CD14-positive monocyte (primary cell): Measurements from ENCODE around the gene FAM20B. TPM values are rescaled to one million over a fixed set of nuclear protein-coding genes. Genes with fewer than 3 reads are reported as not detected.

Experiments used
- DNase-seq, 3 donors: peaks; one replicate each; pipeline ENCODE4 v3.0.0-alpha.2; 2011 to 2022
- H2AFZ ChIP-seq: 2 replicates; pipeline ENCODE4 v1.6.0; 2012; ENCODE audit warnings: mild to moderate bottlenecking, low read depth, low read length, inconsistent platforms; ENCODE audit not compliant: insufficient read depth, poor library complexity, severe bottlenecking
- H3K27ac ChIP-seq, 2 donors: 1 replicate in 1 of 2; 2 replicates in 1 of 2; pipeline ENCODE4 v1.5.1; 2012 to 2013; ENCODE audit warnings: low read length in 2 of 2, control low read depth in 1 of 2, inconsistent platforms in 1 of 2, low read depth in 1 of 2, mild to moderate bottlenecking in 1 of 2
- H3K27me3 ChIP-seq, 2 donors: one replicate each; pipeline versions ENCODE4 v1.6.0 to v1.6.1; 2011 to 2013; ENCODE audit warnings: low read length in 2 of 2; ENCODE audit not compliant: control insufficient read depth in 2 of 2, insufficient read depth in 2 of 2
- H3K36me3 ChIP-seq, 2 donors: replicated peaks in 1 of 2; 1 replicate in 1 of 2; 2 replicates in 1 of 2; pipeline versions ENCODE4 v1.5.1 to v1.6.1; 2012 to 2013; ENCODE audit warnings: low read length in 2 of 2, control low read depth in 1 of 2, inconsistent platforms in 1 of 2, mild to moderate bottlenecking in 1 of 2; ENCODE audit not compliant: insufficient read depth in 2 of 2, control insufficient read depth in 1 of 2
- H3K4me1 ChIP-seq, 2 donors: 1 replicate in 1 of 2; 2 replicates in 1 of 2; pipeline versions ENCODE4 v1.5.1 to v1.6.1; 2012 to 2013; ENCODE audit warnings: low read length in 2 of 2, control low read depth in 1 of 2, inconsistent platforms in 1 of 2, mild to moderate bottlenecking in 1 of 2, moderate library complexity in 1 of 2; ENCODE audit not compliant: insufficient read depth in 2 of 2, control insufficient read depth in 1 of 2
- H3K4me2 ChIP-seq: replicated peaks from 2 replicates; pipeline ENCODE3; 2012; ENCODE audit warnings: low read length, moderate library complexity, mild to moderate bottlenecking; ENCODE audit not compliant: poor library complexity, severe bottlenecking; ENCODE audit errors: extremely low read depth
- H3K4me3 ChIP-seq, 3 experiments: fragments of 200-600 bp in 1 of 3; sonication (generic) in 1 of 3; replicated peaks in 1 of 3; 1 replicate in 2 of 3; 2 replicates in 1 of 3; pipeline ENCODE4 v1.5.1; 2011 to 2013; ENCODE audit warnings: low read length in 3 of 3, mild to moderate bottlenecking in 3 of 3, control low read depth in 2 of 3, low read depth in 2 of 3, inconsistent platforms in 1 of 3, moderate library complexity in 1 of 3
- H3K79me2 ChIP-seq: 2 replicates; pipeline ENCODE4 v1.6.0; 2012; ENCODE audit warnings: mild to moderate bottlenecking, control low read depth, inconsistent platforms, low read length, moderate library complexity; ENCODE audit not compliant: insufficient read depth
- H3K9ac ChIP-seq: 2 replicates; pipeline ENCODE4 v1.6.0; 2017; ENCODE audit warnings: low read length, mild to moderate bottlenecking; ENCODE audit not compliant: insufficient read depth, poor library complexity, severe bottlenecking
- H3K9me3 ChIP-seq, 2 donors: replicated peaks in 1 of 2; 1 replicate in 1 of 2; 2 replicates in 1 of 2; pipeline versions ENCODE4 v1.5.1 to v1.6.1; 2012 to 2013; ENCODE audit warnings: low read length in 2 of 2, control low read depth in 1 of 2; ENCODE audit not compliant: control insufficient read depth in 1 of 2, insufficient read depth in 1 of 2
- H4K20me1 ChIP-seq: 2 replicates; pipeline ENCODE4 v1.6.0; 2012; ENCODE audit warnings: mild to moderate bottlenecking, low read length, control low read depth, moderate library complexity; ENCODE audit not compliant: insufficient read depth
- H3K27ac Mint-ChIP-seq, 7 donors: one replicate each; pipeline ENCODE4 v1.8.0; 2020; ENCODE audit warnings: mild to moderate bottlenecking in 7 of 7, mixed read lengths in 7 of 7, moderate library complexity in 6 of 7, inconsistent platforms in 2 of 7
- H3K27me3 Mint-ChIP-seq, 3 donors: one replicate each; pipeline ENCODE4 v1.8.0; 2021 to 2022; ENCODE audit warnings: low read depth in 3 of 3, mild to moderate bottlenecking in 3 of 3, mixed read lengths in 3 of 3, moderate library complexity in 3 of 3, inconsistent platforms in 1 of 3
- H3K36me3 Mint-ChIP-seq, 2 donors: one replicate each; pipeline ENCODE4 v1.8.0; 2020; ENCODE audit warnings: mixed read lengths in 2 of 2, inconsistent platforms in 1 of 2, mild to moderate bottlenecking in 1 of 2
- H3K4me1 Mint-ChIP-seq: one replicate; pipeline ENCODE4 v1.8.0; 2020; ENCODE audit warnings: mild to moderate bottlenecking, mixed read lengths
- H3K4me3 Mint-ChIP-seq, 2 donors: one replicate each; pipeline ENCODE4 v1.8.0; 2020; ENCODE audit warnings: mild to moderate bottlenecking in 2 of 2, mixed read lengths in 2 of 2, moderate library complexity in 1 of 2
- H3K9me3 Mint-ChIP-seq, 7 donors: one replicate each; pipeline ENCODE4 v1.8.0; 2020 to 2022; ENCODE audit warnings: mixed read lengths in 7 of 7, mild to moderate bottlenecking in 6 of 7, moderate library complexity in 6 of 7, inconsistent platforms in 2 of 7
- CTCF ChIP-seq: fragments of 200-600 bp; IDR thresholded peaks from one replicate; pipeline ENCODE4 v1.8.0; 2022; ENCODE audit warnings: antibody characterized with exemption, mild to moderate bottlenecking
- WGBS: methylation state at CpG from one replicate; pipeline ENCODE4 v1.1.5; 2013; ENCODE audit warnings: missing lambda C conversion rate; ENCODE audit not compliant: insufficient coverage; 5-methylcytosine and 5-hydroxymethylcytosine counted together
- intact Hi-C, 2 donors: fragments of 100-400 bp; cut with micrococcal nuclease; formaldehyde crosslinking; loops; one replicate each; pipeline versions ENCODE4 v1.15.0 to v1.15.1; 2023
- polyA plus RNA-seq, 3 donors: library from polyadenylated mRNA; depleted of rRNA in 1 of 3; unstranded in 2 of 3; stranded (reverse) in 1 of 3; fragments of 300-500 nt in 2 of 3; fragments of >200 nt in 1 of 3; fragmentation: Illumina TruSeq in 2 of 3; gene quantifications; 1 replicate in 2 of 3; 2 replicates in 1 of 3; pipeline ENCODE4 v1.2.3, GENCODE V29; 2012 to 2021

Gene FAM20B
- polyA plus RNA-seq, 3 donors = 4.0 to 6.7 (median 4.4) TPM

GRCh38 chr1:179015396-179015795 is 10.3 kb upstream of the FAM20B start:
- H2AFZ ChIP-seq = no peak overlapping the region
- peaks cover 0 to 3% (median 0%) of the 10 kb centered on the region in 7 donors for H3K9me3 Mint-ChIP-seq
- no CpG with 5 or more reads among the region's 2 CpGs for WGBS

DNA sequence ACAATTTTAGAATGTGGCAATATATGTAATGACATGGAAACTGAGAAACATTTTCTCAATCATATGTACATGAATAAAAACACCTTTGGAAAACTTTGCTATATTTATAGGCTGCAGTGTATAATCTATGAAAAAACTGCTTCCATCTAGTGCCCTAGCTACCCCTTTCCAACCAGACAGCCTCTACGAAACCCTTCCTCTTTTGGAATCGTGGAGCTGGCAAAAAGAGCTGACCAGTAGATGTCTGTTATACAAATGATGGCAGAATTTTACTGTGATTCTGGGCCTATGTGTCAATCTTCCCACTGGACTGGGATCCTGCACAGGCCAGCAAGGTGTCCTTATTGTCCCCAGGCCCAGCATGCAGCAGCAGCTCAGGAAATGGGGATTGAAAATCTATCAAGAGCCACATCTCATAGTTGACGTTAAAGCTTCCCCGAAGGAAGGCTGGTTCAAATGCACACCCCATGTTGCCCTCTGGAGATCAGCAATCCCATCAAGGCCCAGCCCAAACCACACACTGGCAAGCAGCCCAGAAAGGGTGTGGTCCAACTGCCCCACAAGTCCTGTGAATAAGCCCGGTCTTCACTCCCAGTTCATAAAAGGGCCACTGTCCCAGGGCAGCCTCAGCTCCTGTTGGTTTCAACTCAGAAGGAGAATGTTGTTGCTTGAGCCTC is 8.8 kb upstream of the FAM20B start:
- Histone ChIP-seq H3K27ac (peak overlapping the region; percentile 51 to 71), H3K9ac (no peak overlapping the region), H3K4me3 (peak overlapping the region in 1 of 3 experiments; percentile 45), H3K79me2 (no peaks in the 10 kb centered on the region), H3K9me3 (no peaks in the 10 kb centered on the region), H3K36me3 (no peaks in the 10 kb centered on the region), H3K4me2 (peak overlapping the region; percentile 48), H3K4me1 (peaks cover 23 to 31% of the 10 kb centered on the region in 2 donors), H2AFZ (peak overlapping the region; percentile 62), H3K27me3 (no peaks in the 10 kb centered on the region), H4K20me1 (no peaks in the 10 kb centered on the region)
- intact Hi-C loops = no loop called here
- 0% methylated on average over 2 of the region's 5 CpGs for WGBS
- DNase-seq = peak; percentile 69 to 77 (median 71)
- TF ChIP-seq CTCF = no peak
- Mint-ChIP-seq H3K4me3 (peak overlapping the region; percentile 50 to 78), H3K27me3 (peaks cover 0 to 3% (median 0%) of the 10 kb centered on the region in 3 donors), H3K27ac (peak overlapping the region; percentile 75 to 93 (median 87)), H3K9me3 (peaks cover 0 to 3% (median 0%) of the 10 kb centered on the region in 7 donors), H3K36me3 (no peaks in the 10 kb centered on the region), H3K4me1 (peaks cover 39% of the 10 kb centered on the region)

More at GRCh38 chr1:179015396-179015795, 10.3 kb upstream of the FAM20B start:
- TF ChIP-seq CTCF = no peak
- Histone ChIP-seq H3K9me3 (no peaks in the 10 kb centered on the region), H3K9ac (no peak overlapping the region), H4K20me1 (no peaks in the 10 kb centered on the region), H3K79me2 (no peaks in the 10 kb centered on the region), H3K27me3 (no peaks in the 10 kb centered on the region), H3K4me1 (peaks cover 21 to 24% of the 10 kb centered on the region in 2 donors), H3K4me2 (no peak overlapping the region), H3K4me3 (no peak overlapping the region), H3K27ac (no peak overlapping the region), H3K36me3 (no peaks in the 10 kb centered on the region)
- Mint-ChIP-seq H3K36me3 (no peaks in the 10 kb centered on the region), H3K4me3 (no peak overlapping the region), H3K4me1 (peaks cover 36% of the 10 kb centered on the region), H3K27me3 (peaks cover 0 to 3% (median 0%) of the 10 kb centered on the region in 3 donors), H3K27ac (peak overlapping the region in 2 of 7 donors; percentile 61 to 72)
- intact Hi-C loops = no loop called here
- no peak for DNase-seq
